H9 (cell line): ENCODE measurements around the gene UGT3A1. TPM values are rescaled to one million over a fixed set of nuclear protein-coding genes. Genes with fewer than 3 reads are reported as not detected.

Experiments
- DNase-seq: peaks from one replicate; pipeline ENCODE4 v3.0.0-alpha.2; 2017
- H2AFZ ChIP-seq: one replicate; pipeline ENCODE4 v1.6.1; 2013; ENCODE audit warnings: mild to moderate bottlenecking, low read length, control low read depth, moderate library complexity
- H2AK5ac ChIP-seq: 2 replicates; pipeline ENCODE4 v1.6.1; 2013; ENCODE audit warnings: low read length, control low read depth, mixed read lengths; ENCODE audit not compliant: insufficient read length
- H2BK120ac ChIP-seq: one replicate; pipeline ENCODE4 v1.6.1; 2013; ENCODE audit warnings: low read depth, mild to moderate bottlenecking, low read length, control low read depth, inconsistent platforms; ENCODE audit not compliant: poor library complexity, severe bottlenecking
- H2BK12ac ChIP-seq: 2 replicates; pipeline ENCODE4 v1.6.1; 2013; ENCODE audit warnings: low read length, control low read depth, mixed read lengths, low read depth; ENCODE audit not compliant: insufficient read length
- H2BK15ac ChIP-seq: 2 replicates; pipeline ENCODE4 v1.6.1; 2013; ENCODE audit warnings: low read depth, low read length, control low read depth
- H2BK20ac ChIP-seq: one replicate; pipeline ENCODE4 v1.6.1; 2013; ENCODE audit warnings: low read depth, mild to moderate bottlenecking, low read length, control low read depth, inconsistent platforms; ENCODE audit not compliant: poor library complexity, severe bottlenecking
- H2BK5ac ChIP-seq: 2 replicates; pipeline ENCODE4 v1.6.1; 2013; ENCODE audit warnings: low read length, control low read depth, mixed read lengths; ENCODE audit not compliant: insufficient read length
- H3K14ac ChIP-seq: 2 replicates; pipeline ENCODE4 v1.6.1; 2013; ENCODE audit warnings: low read length, control low read depth; ENCODE audit not compliant: insufficient read depth
- H3K18ac ChIP-seq: 2 replicates; pipeline ENCODE4 v1.6.1; 2013; ENCODE audit warnings: low read depth, mild to moderate bottlenecking, mixed read lengths, low read length, control low read depth; ENCODE audit not compliant: insufficient read length
- H3K23ac ChIP-seq: 2 replicates; pipeline ENCODE4 v1.6.1; 2013; ENCODE audit warnings: low read length, control low read depth, mixed read lengths, low read depth; ENCODE audit not compliant: insufficient read length
- H3K23me2 ChIP-seq: 2 replicates; pipeline ENCODE4 v1.6.1; 2013; ENCODE audit warnings: low read depth, mild to moderate bottlenecking, mixed read lengths, low read length, control low read depth; ENCODE audit not compliant: insufficient read length, poor library complexity, severe bottlenecking
- H3K27ac ChIP-seq: 2 replicates; pipeline ENCODE4 v1.5.1; 2013; ENCODE audit warnings: low read length, control low read depth, mixed read lengths, low read depth; ENCODE audit not compliant: insufficient read length
- H3K27me3 ChIP-seq: 2 replicates; pipeline ENCODE4 v1.6.1; 2013; ENCODE audit warnings: low read length, control low read depth, inconsistent platforms; ENCODE audit not compliant: insufficient read depth
- H3K4ac ChIP-seq: 2 replicates; pipeline ENCODE4 v1.6.1; 2013; ENCODE audit warnings: low read depth, mild to moderate bottlenecking, control low read depth, inconsistent platforms, low read length, moderate library complexity
- H3K4me1 ChIP-seq: 2 replicates; pipeline ENCODE4 v1.6.1; 2013; ENCODE audit warnings: low read length, control low read depth, inconsistent platforms; ENCODE audit not compliant: insufficient read depth
- H3K4me2 ChIP-seq: 2 replicates; pipeline ENCODE4 v1.6.1; 2013; ENCODE audit warnings: low read length, control low read depth, mixed read lengths; ENCODE audit not compliant: insufficient read length, insufficient read depth
- H3K56ac ChIP-seq: 2 replicates; pipeline ENCODE4 v1.6.1; 2013; ENCODE audit warnings: low read depth, mild to moderate bottlenecking, mixed read lengths, low read length, control low read depth; ENCODE audit not compliant: insufficient read length
- H3K79me1 ChIP-seq: 2 replicates; pipeline ENCODE4 v1.6.1; 2013; ENCODE audit warnings: low read depth, mild to moderate bottlenecking, moderate library complexity, low read length, control low read depth, inconsistent platforms; ENCODE audit not compliant: insufficient read depth, poor library complexity, severe bottlenecking
- H3K79me2 ChIP-seq: 2 replicates; pipeline ENCODE4 v1.6.1; 2013; ENCODE audit warnings: low read length, control low read depth, inconsistent platforms; ENCODE audit not compliant: insufficient read depth
- H3K9ac ChIP-seq: 2 replicates; pipeline ENCODE4 v1.6.1; 2013; ENCODE audit warnings: low read length, control low read depth, mixed read lengths; ENCODE audit not compliant: insufficient read length; ENCODE audit errors: extremely low read depth
- H3K9me3 ChIP-seq: one replicate; pipeline ENCODE4 v1.6.1; 2013; ENCODE audit warnings: low read depth, low read length, inconsistent platforms; ENCODE audit not compliant: control insufficient read depth
- H3T11ph ChIP-seq: one replicate; pipeline ENCODE4 v1.6.1; 2013; ENCODE audit warnings: mild to moderate bottlenecking, low read length, control low read depth, inconsistent platforms
- H4K20me1 ChIP-seq: one replicate; pipeline ENCODE4 v1.6.1; 2013; ENCODE audit not compliant: control insufficient read depth, insufficient read length, insufficient read depth
- H4K5ac ChIP-seq: 2 replicates; pipeline ENCODE4 v1.6.1; 2013; ENCODE audit warnings: low read depth, mild to moderate bottlenecking, mixed read lengths, low read length, control low read depth; ENCODE audit not compliant: insufficient read length
- H4K8ac ChIP-seq: replicated peaks from 2 replicates; pipeline ENCODE4 v1.6.1; 2013; ENCODE audit warnings: low read length, control low read depth, mixed read lengths, low read depth; ENCODE audit not compliant: insufficient read length
- H4K91ac ChIP-seq: 2 replicates; pipeline ENCODE4 v1.6.1; 2013; ENCODE audit warnings: low read depth, mild to moderate bottlenecking, moderate library complexity, mixed read lengths, low read length, control low read depth; ENCODE audit not compliant: insufficient read length
- H3K27ac Mint-ChIP-seq, 3 experiments: 2 replicates in 2 of 3; 3 replicates in 1 of 3; pipeline ENCODE4 v1.8.0; 2020 to 2021; ENCODE audit warnings: mixed read lengths in 3 of 3, mild to moderate bottlenecking in 1 of 3, moderate library complexity in 1 of 3
- H3K27me3 Mint-ChIP-seq: 2 replicates; pipeline ENCODE4 v1.8.0; 2021; ENCODE audit warnings: low read depth, mild to moderate bottlenecking, moderate library complexity, mixed read lengths
- H3K36me3 Mint-ChIP-seq, 3 experiments: 2 replicates in 2 of 3; 3 replicates in 1 of 3; pipeline ENCODE4 v1.8.0; 2020 to 2021; ENCODE audit warnings: low read depth in 3 of 3, mixed read lengths in 3 of 3; ENCODE audit not compliant: insufficient read depth in 1 of 3
- H3K4me1 Mint-ChIP-seq, 2 experiments: 2 replicates each; pipeline ENCODE4 v1.8.0; 2020; ENCODE audit warnings: mixed read lengths in 2 of 2
- H3K4me3 Mint-ChIP-seq, 2 experiments: 2 replicates in 1 of 2; 3 replicates in 1 of 2; pipeline ENCODE4 v1.8.0; 2020 to 2021; ENCODE audit warnings: mild to moderate bottlenecking in 2 of 2, mixed read lengths in 2 of 2, moderate library complexity in 1 of 2
- H3K9me3 Mint-ChIP-seq, 2 experiments: 2 replicates in 1 of 2; 3 replicates in 1 of 2; pipeline ENCODE4 v1.8.0; 2020; ENCODE audit warnings: mild to moderate bottlenecking in 2 of 2, mixed read lengths in 2 of 2, moderate library complexity in 1 of 2
- WGBS: extraction: QIAGEN DNeasy Blood & Tissue Kit; methylation state at CpG from one replicate; pipeline ENCODE4 v1.1.7; 2013; ENCODE audit warnings: missing lambda C conversion rate, low lambda C conversion rate, mixed read lengths; ENCODE audit not compliant: insufficient read length; ENCODE audit errors: extremely low coverage; 5-methylcytosine and 5-hydroxymethylcytosine counted together
- total RNA-seq: library from RNA; stranded (reverse); gene quantifications from 2 replicates; pipeline ENCODE4 v1.2.1, GENCODE V29; 2021
- TF ChIP-seq, protein P1 (sequence below): fragments of 200-600 bp; sonication (generic); conservative IDR thresholded peaks from 3 replicates; pipeline ENCODE4 v1.8.0; 2021; ENCODE audit warnings: antibody characterized with exemption, mild to moderate bottlenecking

UGT3A1 gene
- total RNA-seq, 1 experiment from 2014 or later: 1.8 TPM

DNA sequence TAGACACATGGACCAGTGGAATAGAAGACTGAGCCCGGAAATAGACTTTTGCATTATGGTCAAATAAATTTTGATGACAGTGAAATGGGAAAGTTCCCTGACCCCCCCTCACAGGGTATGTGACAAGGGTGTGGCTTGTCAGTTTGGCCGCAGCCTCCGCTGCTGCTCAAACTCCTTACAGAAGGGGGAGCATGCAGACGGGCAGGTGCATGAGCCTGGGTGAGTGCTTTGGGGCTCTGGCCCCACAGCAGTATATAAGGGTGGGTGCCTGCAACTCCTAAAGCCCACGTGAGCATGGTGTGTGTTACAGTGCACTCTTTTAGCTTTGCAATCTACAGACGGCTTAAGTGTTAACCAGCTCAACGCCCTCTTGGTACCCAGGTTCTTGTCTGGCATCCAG lies 30.9 kb downstream of the UGT3A1 start:
- H2AK5ac ChIP-seq: no peak overlapping the region
- no peak overlapping the region for H2BK15ac ChIP-seq
- DNase-seq: no peak
- H3K4ac ChIP-seq: no peak overlapping the region
- no peak overlapping the region for H2BK12ac ChIP-seq
- H3K18ac ChIP-seq: no peak overlapping the region
- peaks cover 6% of the 10 kb centered on the region for H3K9me3 ChIP-seq
- no peaks in the 10 kb centered on the region for H3K4me1 ChIP-seq
- H3K9ac ChIP-seq: no peak overlapping the region
- peaks cover 20 to 24% of the 10 kb centered on the region in 2 experiments for H3K9me3 Mint-ChIP-seq
- H3K27me3 ChIP-seq: no peaks in the 10 kb centered on the region
- no CpG with 5 or more reads among the region's 7 CpGs for WGBS
- H3K4me1 Mint-ChIP-seq: no peaks in the 10 kb centered on the region
- no peak overlapping the region for H3K56ac ChIP-seq
- TF ChIP-seq, protein P1, sequence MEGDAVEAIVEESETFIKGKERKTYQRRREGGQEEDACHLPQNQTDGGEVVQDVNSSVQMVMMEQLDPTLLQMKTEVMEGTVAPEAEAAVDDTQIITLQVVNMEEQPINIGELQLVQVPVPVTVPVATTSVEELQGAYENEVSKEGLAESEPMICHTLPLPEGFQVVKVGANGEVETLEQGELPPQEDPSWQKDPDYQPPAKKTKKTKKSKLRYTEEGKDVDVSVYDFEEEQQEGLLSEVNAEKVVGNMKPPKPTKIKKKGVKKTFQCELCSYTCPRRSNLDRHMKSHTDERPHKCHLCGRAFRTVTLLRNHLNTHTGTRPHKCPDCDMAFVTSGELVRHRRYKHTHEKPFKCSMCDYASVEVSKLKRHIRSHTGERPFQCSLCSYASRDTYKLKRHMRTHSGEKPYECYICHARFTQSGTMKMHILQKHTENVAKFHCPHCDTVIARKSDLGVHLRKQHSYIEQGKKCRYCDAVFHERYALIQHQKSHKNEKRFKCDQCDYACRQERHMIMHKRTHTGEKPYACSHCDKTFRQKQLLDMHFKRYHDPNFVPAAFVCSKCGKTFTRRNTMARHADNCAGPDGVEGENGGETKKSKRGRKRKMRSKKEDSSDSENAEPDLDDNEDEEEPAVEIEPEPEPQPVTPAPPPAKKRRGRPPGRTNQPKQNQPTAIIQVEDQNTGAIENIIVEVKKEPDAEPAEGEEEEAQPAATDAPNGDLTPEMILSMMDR: no peak
- H3K23ac ChIP-seq: no peak overlapping the region
- no peak overlapping the region for H2BK5ac ChIP-seq
- peaks cover 17% of the 10 kb centered on the region for H3K27me3 Mint-ChIP-seq
- H4K5ac ChIP-seq: no peak overlapping the region
- no peak overlapping the region for H3T11ph ChIP-seq
- H3K36me3 Mint-ChIP-seq: peaks cover 0 to 12% (median 6%) of the 10 kb centered on the region in 3 experiments; a peak in 6 of 7 replicates
- H3K4me2 ChIP-seq: no peak overlapping the region
- no peak overlapping the region for H2BK20ac ChIP-seq
- no peak overlapping the region for H3K4me3 Mint-ChIP-seq
- no peak overlapping the region for H4K91ac ChIP-seq
- no peak overlapping the region for H4K8ac ChIP-seq
- H2AFZ ChIP-seq: no peak overlapping the region
- no peak overlapping the region for H3K14ac ChIP-seq
- no peaks in the 10 kb centered on the region for H4K20me1 ChIP-seq
- no peaks in the 10 kb centered on the region for H3K79me2 ChIP-seq
- no peak overlapping the region for H3K27ac Mint-ChIP-seq
- no peaks in the 10 kb centered on the region for H3K79me1 ChIP-seq
- no peak overlapping the region for H3K27ac ChIP-seq
- H3K23me2 ChIP-seq: no peaks in the 10 kb centered on the region
- H2BK120ac ChIP-seq: no peak overlapping the region
